GM12878 (cell line): ENCODE measurements around the gene CSTF1. TPM values are rescaled to one million over a fixed set of nuclear protein-coding genes. Genes with fewer than 3 reads are reported as not detected.

Experiments
- ATAC-seq: fragments of 200-7000 bp; cut with Tn5 transposase; 3 replicates; pipeline ENCODE4 v1.9.1; 2020; ENCODE audit warnings: mild to moderate bottlenecking, moderate library complexity
- BruUV-seq: library from RNA; stranded (reverse); fragments of 400-500 nt; replicated peaks from 2 replicates; lab custom pipeline; 2021; lab: Mats Ljungman, UMichigan
- CTCF ChIA-PET: fragments of 300-600 bp; sonication (Branson Sonifier 250); formaldehyde crosslinking; extraction: SDS; loops from one replicate; lab custom pipeline; 2021; ENCODE audit warnings: inconsistent platforms; lab: Yijun Ruan, JAX
- POLR2A ChIA-PET: fragments of 350-600 bp; formaldehyde crosslinking; extraction: SDS; loops from one replicate; lab custom pipeline; 2021; ENCODE audit warnings: inconsistent platforms; lab: Charles Lee
- RAD21 ChIA-PET: fragments of 300-600 bp; sonication (Branson Sonifier 250); formaldehyde crosslinking; loops from one replicate; lab custom pipeline; 2023; ENCODE audit warnings: antibody characterized with exemption; ENCODE audit not compliant: unreplicated experiment; lab: Charles Lee
- SMC1A ChIA-PET: fragments of 300-600 bp; sonication (Branson Sonifier 250); formaldehyde crosslinking; loops from one replicate; lab custom pipeline; 2023; ENCODE audit not compliant: unreplicated experiment, uncharacterized antibody; lab: Charles Lee
- DNase-seq: peaks from one replicate; pipeline ENCODE4 v3.0.0-alpha.2; 2011; ENCODE audit warnings: low read depth, low spot score
- FAIRE-seq: peaks from 3 replicates; lab custom pipeline; 2011; peaks lifted over from hg19 to GRCh38; lab: Jason Lieb, UNC
- H2AFZ ChIP-seq: 2 replicates; pipeline ENCODE4 v1.6.0; 2011; ENCODE audit warnings: low read depth, low read length, control low read depth; ENCODE audit not compliant: control insufficient read depth
- H3K27ac ChIP-seq: 2 replicates; pipeline ENCODE4 v1.5.1; 2011; ENCODE audit warnings: control low read depth; ENCODE audit not compliant: control insufficient read depth, insufficient read depth
- H3K27me3 ChIP-seq, 2 experiments: replicated peaks in 1 of 2; 2 replicates each; pipeline versions ENCODE4 v1.6.0 to v1.6.1; 2011; ENCODE audit warnings: low read length in 1 of 2; ENCODE audit not compliant: control insufficient read depth in 2 of 2, insufficient read depth in 2 of 2
- H3K36me3 ChIP-seq, 2 experiments: 2 replicates each; pipeline ENCODE4 v1.5.1; 2011; ENCODE audit warnings: low read length in 1 of 2; ENCODE audit not compliant: control insufficient read depth in 2 of 2, insufficient read depth in 2 of 2
- H3K4me1 ChIP-seq: 2 replicates; pipeline ENCODE4 v1.6.1; 2011; ENCODE audit warnings: mild to moderate bottlenecking, low read length, moderate library complexity, mixed read lengths; ENCODE audit not compliant: control insufficient read depth, insufficient read depth
- H3K4me2 ChIP-seq: 2 replicates; pipeline ENCODE4 v1.6.0; 2011; ENCODE audit warnings: control low read depth; ENCODE audit not compliant: control insufficient read depth, insufficient read depth
- H3K4me3 ChIP-seq: fragments of 200-600 bp; sonication (generic); 2 replicates; pipeline ENCODE4 v1.5.1; 2016
- H3K79me2 ChIP-seq: 2 replicates; pipeline ENCODE4 v1.6.0; 2011; ENCODE audit warnings: low read length; ENCODE audit not compliant: control insufficient read depth, insufficient read depth
- H3K9ac ChIP-seq: 2 replicates; pipeline ENCODE4 v1.8.0; 2011; ENCODE audit warnings: low read length, control low read depth, mixed read lengths; ENCODE audit not compliant: control insufficient read depth, insufficient read depth
- H3K9me3 ChIP-seq: replicated peaks from 3 replicates; pipeline ENCODE4 v1.5.1; 2011; ENCODE audit warnings: mild to moderate bottlenecking, low read length; ENCODE audit not compliant: control insufficient read depth, insufficient read depth
- H4K20me1 ChIP-seq: 2 replicates; pipeline ENCODE4 v1.6.0; 2011; ENCODE audit not compliant: control insufficient read depth, insufficient read depth
- BRCA1 ChIP-seq: IDR thresholded peaks from 2 replicates; pipeline ENCODE4 v1.6.1; 2011; ENCODE audit warnings: low read depth, low read length, improper control_type of control experiment
- CEBPB ChIP-seq, 2 experiments: fragments of 150-350 bp in 1 of 2; IDR thresholded peaks; 2 replicates each; pipeline ENCODE4 v1.6.1; 2012 to 2014; ENCODE audit warnings: low read depth in 2 of 2, low read length in 2 of 2, borderline replicate concordance in 1 of 2, inconsistent platforms in 1 of 2
- EP300 ChIP-seq, 2 experiments: fragments of 150-350 bp in 1 of 2; IDR thresholded peaks; 2 replicates each; pipeline ENCODE4 v1.6.1; 2011 to 2012; ENCODE audit warnings: low read depth in 2 of 2, low read length in 2 of 2, borderline replicate concordance in 1 of 2, improper control_type of control experiment in 1 of 2, inconsistent platforms in 1 of 2; ENCODE audit not compliant: control insufficient read depth in 1 of 2
- FOS ChIP-seq: IDR thresholded peaks from 3 replicates; pipeline ENCODE4 v1.6.1; 2011; ENCODE audit warnings: borderline replicate concordance; ENCODE audit not compliant: insufficient read length; ENCODE audit errors: extremely low read depth
- IKZF2 ChIP-seq, 2 experiments: fragments of 450-650 bp; IDR thresholded peaks; 2 replicates each; pipeline ENCODE4 v1.6.1; 2017; ENCODE audit warnings: mild to moderate bottlenecking in 2 of 2, moderate library complexity in 2 of 2
- IRF5 ChIP-seq: fragments of 450-650 bp; IDR thresholded peaks from 2 replicates; pipeline ENCODE4 v1.6.1; 2017; ENCODE audit warnings: borderline replicate concordance
- KDM1A ChIP-seq: fragments of 200-600 bp; sonication (generic); IDR thresholded peaks from 2 replicates; pipeline ENCODE4 v1.6.1; 2016; ENCODE audit warnings: borderline replicate concordance
- NBN ChIP-seq: fragments of 450-650 bp; IDR thresholded peaks from 2 replicates; pipeline ENCODE4 v1.6.1; 2016
- NR2C1 ChIP-seq: fragments of 450-650 bp; IDR thresholded peaks from 2 replicates; pipeline ENCODE4 v1.6.1; 2017; ENCODE audit warnings: antibody characterized with exemption, mild to moderate bottlenecking, moderate library complexity
- POLR2AphosphoS5 ChIP-seq: IDR thresholded peaks from 2 replicates; pipeline ENCODE4 v1.6.1; 2011; ENCODE audit warnings: mild to moderate bottlenecking, low read length, inconsistent platforms
- RBBP5 ChIP-seq: fragments of 200-600 bp; sonication (generic); conservative IDR thresholded peaks from 2 replicates; pipeline ENCODE4 v1.6.1; 2016
- RFX5 ChIP-seq: IDR thresholded peaks from 2 replicates; pipeline ENCODE4 v1.6.1; 2011; ENCODE audit warnings: low read depth, low read length, improper control_type of control experiment
- RUNX3 ChIP-seq: IDR thresholded peaks from 2 replicates; pipeline ENCODE4 v1.6.1; 2012; ENCODE audit warnings: low read length, inconsistent platforms
- SRF ChIP-seq, 2 experiments: IDR thresholded peaks; 2 replicates each; pipeline ENCODE4 v1.6.1; 2011; ENCODE audit warnings: low read depth in 2 of 2, low read length in 2 of 2, mild to moderate bottlenecking in 1 of 2, moderate library complexity in 1 of 2
- SUZ12 ChIP-seq: fragments of 200-600 bp; sonication (generic); IDR thresholded peaks from one replicate; pipeline ENCODE4 v1.6.1; 2018; ENCODE audit warnings: antibody characterized with exemption, mild to moderate bottlenecking; ENCODE audit not compliant: unreplicated experiment
- ZBTB33 ChIP-seq: fragments of 450-650 bp; IDR thresholded peaks from 2 replicates; pipeline ENCODE4 v1.6.1; 2017; ENCODE audit warnings: mild to moderate bottlenecking
- WGBS: methylation state at CpG from one replicate; pipeline ENCODE4 v1.1.6; 2016; ENCODE audit warnings: low lambda C conversion rate; ENCODE audit not compliant: insufficient replicate concordance, insufficient coverage; ENCODE audit errors: missing lambda C conversion rate; 5-methylcytosine and 5-hydroxymethylcytosine counted together
- in situ Hi-C: fragments of 300-500 bp; cut with MboI; formaldehyde crosslinking; loops from 9 replicates; pipeline ENCODE4 v1.14.3; 2018; ENCODE audit warnings: mixed read lengths
- intact Hi-C: fragments of 100-400 bp; cut with micrococcal nuclease; formaldehyde crosslinking; loops from one replicate; pipeline ENCODE4 v1.14.2; 2022; ENCODE audit not compliant: unreplicated experiment
- polyA plus RNA-seq, 11 experiments: library from polyadenylated mRNA; depleted of rRNA in 4 of 11; unstranded in 6 of 11; stranded (reverse) in 5 of 11; fragments of >200 nt; fragmentation: Nextera tagmentation in 4 of 11; fragmentation: Illumina TruSeq in 1 of 11; extraction: Ambion mirVana in 4 of 11; extraction: Trizol in 1 of 11; gene quantifications; 1 replicate in 1 of 11; 2 replicates in 10 of 11; pipeline versions ENCODE4 v1.2.1 to v1.2.3, GENCODE V29; 2011 to 2016; ENCODE audit warnings: inconsistent platforms in 2 of 11, missing spikeins in 2 of 11, low read depth in 1 of 11
- total RNA-seq, 4 experiments: library from RNA; depleted of rRNA in 3 of 4; stranded (reverse); fragments of >200 nt in 3 of 4; fragmentation: Illumina TruSeq in 1 of 4; extraction: Trizol in 1 of 4; gene quantifications; 2 replicates each; pipeline versions ENCODE4 v1.2.1 to v1.2.3, GENCODE V29; 2013 to 2021

Gene CSTF1
- total and polyA plus RNA-seq, 10 of the 15 experiments (the other 5 are each of a cell fraction or from before 2014, with no cell fraction given): 41.8 to 89.1 (median 50.1) TPM

- SMC1A ChIA-PET: no interaction called here
- in situ Hi-C loops: no loop called here
- BruUV-seq: no TSS peak
Observed at GRCh38 chr20:56445130-56445529, 52.7 kb downstream of the CSTF1 start.

GRCh38 chr20:56445540-56445939 lies 53.1 kb downstream of the CSTF1 start:
- no peak overlapping the region for H3K27ac ChIP-seq
- H3K4me3 ChIP-seq: no peak overlapping the region
- WGBS: 89% methylated on average over 16 of the region's 16 CpGs
- H3K9ac ChIP-seq: no peak overlapping the region
- no peak overlapping the region for H2AFZ ChIP-seq
- DNase-seq: no peak
- no peaks in the 10 kb centered on the region for H3K27me3 ChIP-seq
- FAIRE-seq: no peak
- H3K79me2 ChIP-seq: no peaks in the 10 kb centered on the region
- POLR2A ChIA-PET: no interaction called here
- no TSS peak for BruUV-seq
- H3K36me3 ChIP-seq: no peaks in the 10 kb centered on the region
- H4K20me1 ChIP-seq: no peaks in the 10 kb centered on the region
- CTCF ChIA-PET: interaction anchor here (1.0 kb wide), 1 partner anchor 20 kb away, joined by 3 read pairs; no protein-coding TSS in a partner anchor
- peaks cover 10% of the 10 kb centered on the region for H3K4me1 ChIP-seq
- no peaks in the 10 kb centered on the region for H3K9me3 ChIP-seq
- intact Hi-C loops (no loop called here), in situ Hi-C loops (no loop called here)
- H3K4me2 ChIP-seq: no peak overlapping the region
- ATAC-seq: no peak
- RAD21 ChIA-PET: interaction anchor here (1.1 kb wide), 1 partner anchor 24 kb away, joined by 3 read pairs; no protein-coding TSS in a partner anchor
- SMC1A ChIA-PET: no interaction called here
- TF ChIP-seq POLR2AphosphoS5 (no peak), NBN (no peak), RBBP5 (no peak), SUZ12 (no peak), ZBTB33 (no peak), BRCA1 (no peak), EP300 (IDR thresholded peaks at IDR 0.05; ENCODE audit: borderline replicate concordance in 1 of 2, control insufficient read depth in 1 of 2, low read depth in 2 of 2, low read length in 2 of 2) (no peak), IKZF2 (IDR thresholded peaks at IDR 0.05) (no peak), KDM1A (no peak), FOS (no peak), RUNX3 (no peak)

More at GRCh38 chr20:56445130-56445529, 52.7 kb downstream of the CSTF1 start:
- Histone ChIP-seq H3K27ac (no peak overlapping the region), H3K9me3 (no peaks in the 10 kb centered on the region), H3K4me2 (no peak overlapping the region), H3K9ac (no peak overlapping the region), H2AFZ (no peak overlapping the region), H3K36me3 (no peaks in the 10 kb centered on the region), H4K20me1 (no peaks in the 10 kb centered on the region), H3K27me3 (no peaks in the 10 kb centered on the region), H3K4me3 (no peak overlapping the region), H3K79me2 (no peaks in the 10 kb centered on the region), H3K4me1 (peaks cover 14% of the 10 kb centered on the region)
- CTCF ChIA-PET: interaction anchor here (1.0 kb wide), 1 partner anchor 21 kb away, joined by 3 read pairs; no protein-coding TSS in a partner anchor
- no peak for DNase-seq
- RAD21 ChIA-PET: interaction anchor here (1.1 kb wide), 1 partner anchor 23 kb away, joined by 3 read pairs; no protein-coding TSS in a partner anchor
- no peak for ATAC-seq
- 73% methylated on average over 3 of the region's 3 CpGs for WGBS
- intact Hi-C loops: no loop called here
- no peak for FAIRE-seq
- POLR2A ChIA-PET: no interaction called here
- no peak for TF ChIP-seq SRF (IDR thresholded peaks at IDR 0.05; ENCODE audit: low read depth in 2 of 2, low read length in 2 of 2)
- no peak for TF ChIP-seq RUNX3
- no peak for TF ChIP-seq RFX5
- no peak for TF ChIP-seq IRF5
- no peak for TF ChIP-seq CEBPB (IDR thresholded peaks at IDR 0.05; ENCODE audit: borderline replicate concordance in 1 of 2, low read depth in 2 of 2, low read length in 2 of 2)
- TF ChIP-seq NR2C1: no peak
